ENCODE data around the gene PHLDB2. TPM values are rescaled to one million over a fixed set of nuclear protein-coding genes. Genes with fewer than 3 reads are reported as not detected.

PHLDB2 gene
- total RNA-seq, 1 experiment from 2014 or later, result 60.5 TPM

DNA sequence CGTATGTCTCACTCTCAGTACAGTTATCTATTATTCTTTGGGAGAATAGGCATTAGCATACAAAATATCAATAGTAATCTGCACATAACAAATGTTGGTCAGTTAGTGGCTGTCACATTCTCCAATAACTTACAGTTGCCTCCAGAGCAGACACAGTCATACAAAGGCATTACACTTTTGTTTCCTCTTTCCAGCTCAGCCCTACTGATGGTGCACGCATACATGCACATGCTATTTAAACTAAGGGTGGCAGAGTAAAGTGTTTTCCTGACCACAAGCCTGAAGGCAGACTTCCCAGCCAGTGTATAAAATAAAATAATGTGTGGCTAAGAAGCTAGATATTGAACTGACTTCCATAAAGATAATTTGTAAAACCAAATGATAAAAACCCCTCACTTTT lies 47.6 kb downstream of the PHLDB2 start:
- ChIA-PET POLR2A (no interaction called here), CTCF (interaction anchor here (1.5 kb wide), 1 partner anchor 191 kb away, joined by 3 read pairs; no protein-coding TSS in a partner anchor)
- no peak for DNase-seq
- TF ChIP-seq, protein P1, sequence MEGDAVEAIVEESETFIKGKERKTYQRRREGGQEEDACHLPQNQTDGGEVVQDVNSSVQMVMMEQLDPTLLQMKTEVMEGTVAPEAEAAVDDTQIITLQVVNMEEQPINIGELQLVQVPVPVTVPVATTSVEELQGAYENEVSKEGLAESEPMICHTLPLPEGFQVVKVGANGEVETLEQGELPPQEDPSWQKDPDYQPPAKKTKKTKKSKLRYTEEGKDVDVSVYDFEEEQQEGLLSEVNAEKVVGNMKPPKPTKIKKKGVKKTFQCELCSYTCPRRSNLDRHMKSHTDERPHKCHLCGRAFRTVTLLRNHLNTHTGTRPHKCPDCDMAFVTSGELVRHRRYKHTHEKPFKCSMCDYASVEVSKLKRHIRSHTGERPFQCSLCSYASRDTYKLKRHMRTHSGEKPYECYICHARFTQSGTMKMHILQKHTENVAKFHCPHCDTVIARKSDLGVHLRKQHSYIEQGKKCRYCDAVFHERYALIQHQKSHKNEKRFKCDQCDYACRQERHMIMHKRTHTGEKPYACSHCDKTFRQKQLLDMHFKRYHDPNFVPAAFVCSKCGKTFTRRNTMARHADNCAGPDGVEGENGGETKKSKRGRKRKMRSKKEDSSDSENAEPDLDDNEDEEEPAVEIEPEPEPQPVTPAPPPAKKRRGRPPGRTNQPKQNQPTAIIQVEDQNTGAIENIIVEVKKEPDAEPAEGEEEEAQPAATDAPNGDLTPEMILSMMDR (IDR thresholded peaks at IDR 0.05; ENCODE audit: insufficient read depth in 1 of 2, low read depth in 1 of 2, low read length in 1 of 2, severe bottlenecking in 1 of 2, unreplicated experiment in 1 of 2), result no peak
- no TSS peak for BruUV-seq (replicated peaks)
- H3K27me3 ChIP-seq (replicated peaks; ENCODE audit: control insufficient read depth, insufficient read depth, low read length), result no peaks in the 10 kb centered on the region
- Mint-ChIP-seq H3K9me3 (ENCODE audit: unreplicated experiment) (no peaks in the 10 kb centered on the region), H3K27ac (ENCODE audit: unreplicated experiment) (no peak overlapping the region), H3K4me3 (ENCODE audit: unreplicated experiment) (no peak overlapping the region), H3K36me3 (ENCODE audit: insufficient read depth, unreplicated experiment) (peaks cover 49% of the 10 kb centered on the region), H3K4me1 (ENCODE audit: low read depth, unreplicated experiment) (peaks cover 13% of the 10 kb centered on the region), H3K27me3 (ENCODE audit: insufficient read depth, unreplicated experiment) (no peaks in the 10 kb centered on the region)
- no peaks in the 10 kb centered on the region; the same call in 1 of the 2 replicates for H3K36me3 ChIP-seq (ENCODE audit: control insufficient read depth, insufficient read depth, low read length)
- H3K9me3 ChIP-seq, result no peaks in the 10 kb centered on the region
- peaks cover 29% of the 10 kb centered on the region for H3K4me1 ChIP-seq
- intact Hi-C loops (cut with micrococcal nuclease; ENCODE audit: unreplicated experiment), result no loop called here
- H3K4me3 ChIP-seq (ENCODE audit: low read depth, low read length), result no peak overlapping the region

DNA sequence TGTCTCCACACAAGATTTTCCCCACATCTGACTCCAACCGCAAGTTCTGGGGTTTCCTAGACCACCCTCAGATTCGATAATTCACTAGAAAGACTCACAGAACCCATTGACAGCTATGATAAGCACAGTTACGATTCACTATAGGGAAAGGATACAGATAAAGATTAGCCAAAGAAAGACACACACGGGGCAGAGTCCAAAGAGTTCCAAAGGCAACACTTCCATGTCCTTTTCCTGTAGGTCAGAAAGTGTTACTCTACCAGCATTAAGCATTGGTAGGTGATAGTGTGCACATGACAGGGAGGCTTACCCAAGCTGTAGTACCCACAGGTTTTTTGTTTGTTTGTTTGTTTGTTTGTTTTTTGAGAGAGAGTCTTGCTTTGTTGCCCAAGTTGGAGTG lies 48.1 kb downstream of the PHLDB2 start:
- DNase-seq, result no peak
- Histone ChIP-seq H3K36me3 (ENCODE audit: control insufficient read depth, insufficient read depth, low read length) (no peaks in the 10 kb centered on the region; the same call in 1 of the 2 replicates), H3K4me1 (peaks cover 29% of the 10 kb centered on the region), H3K4me3 (ENCODE audit: low read depth, low read length) (no peak overlapping the region), H3K9me3 (no peaks in the 10 kb centered on the region), H3K27me3 (replicated peaks; ENCODE audit: control insufficient read depth, insufficient read depth, low read length) (no peaks in the 10 kb centered on the region)
- intact Hi-C loops (cut with micrococcal nuclease; ENCODE audit: unreplicated experiment), result no loop called here
- ChIA-PET CTCF (interaction anchor here (1.5 kb wide), 1 partner anchor 191 kb away, joined by 3 read pairs; no protein-coding TSS in a partner anchor), POLR2A (no interaction called here)
- TF ChIP-seq, protein P1 (IDR thresholded peaks at IDR 0.05; ENCODE audit: insufficient read depth in 1 of 2, low read depth in 1 of 2, low read length in 1 of 2, severe bottlenecking in 1 of 2, unreplicated experiment in 1 of 2), result no peak
- no TSS peak for BruUV-seq (replicated peaks)
- no peak overlapping the region for H3K27ac Mint-ChIP-seq (ENCODE audit: unreplicated experiment)
- no peaks in the 10 kb centered on the region for H3K27me3 Mint-ChIP-seq (ENCODE audit: insufficient read depth, unreplicated experiment)
- H3K36me3 Mint-ChIP-seq (ENCODE audit: insufficient read depth, unreplicated experiment), result peaks cover 49% of the 10 kb centered on the region
- no peaks in the 10 kb centered on the region for H3K9me3 Mint-ChIP-seq (ENCODE audit: unreplicated experiment)
- H3K4me3 Mint-ChIP-seq (ENCODE audit: unreplicated experiment), result no peak overlapping the region
- peaks cover 13% of the 10 kb centered on the region for H3K4me1 Mint-ChIP-seq (ENCODE audit: low read depth, unreplicated experiment)

DNA sequence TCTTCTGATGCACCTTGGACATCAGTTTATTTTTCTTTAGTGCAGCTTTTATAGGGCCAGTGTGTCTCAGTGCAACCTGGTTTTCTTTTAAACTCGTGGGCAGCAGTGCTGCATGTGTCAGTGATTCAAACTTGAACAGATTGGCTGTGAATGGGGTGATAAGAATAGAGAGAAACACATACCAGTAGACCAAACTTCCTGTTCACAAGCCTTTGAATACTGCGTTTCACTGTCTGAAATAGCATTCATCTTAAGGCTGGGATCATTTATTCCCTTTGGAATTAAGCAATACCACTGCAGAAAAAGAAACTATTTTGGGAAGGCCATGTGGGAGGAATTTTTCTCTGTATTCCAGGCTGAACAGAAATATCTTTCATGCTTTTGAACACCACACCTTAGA lies 51.7 kb downstream of the PHLDB2 start:
- peaks cover 9% of the 10 kb centered on the region for H3K4me1 Mint-ChIP-seq (ENCODE audit: low read depth, unreplicated experiment)
- peaks cover 48% of the 10 kb centered on the region for H3K36me3 Mint-ChIP-seq (ENCODE audit: insufficient read depth, unreplicated experiment)
- intact Hi-C loops (cut with micrococcal nuclease; ENCODE audit: unreplicated experiment), result loop anchor here (5.0 kb wide), 1 partner anchor 194 kb away; no protein-coding TSS in a partner anchor
- TF ChIP-seq, protein P1 (IDR thresholded peaks at IDR 0.05; ENCODE audit: insufficient read depth in 1 of 2, low read depth in 1 of 2, low read length in 1 of 2, severe bottlenecking in 1 of 2, unreplicated experiment in 1 of 2), result no peak
- Histone ChIP-seq H3K4me1 (peaks cover 14% of the 10 kb centered on the region), H3K36me3 (ENCODE audit: control insufficient read depth, insufficient read depth, low read length) (no peaks in the 10 kb centered on the region; the same call in 1 of the 2 replicates), H3K9me3 (no peaks in the 10 kb centered on the region), H3K27me3 (replicated peaks; ENCODE audit: control insufficient read depth, insufficient read depth, low read length) (no peaks in the 10 kb centered on the region), H3K4me3 (ENCODE audit: low read depth, low read length) (no peak overlapping the region)
- no peaks in the 10 kb centered on the region for H3K27me3 Mint-ChIP-seq (ENCODE audit: insufficient read depth, unreplicated experiment)
- no peaks in the 10 kb centered on the region for H3K9me3 Mint-ChIP-seq (ENCODE audit: unreplicated experiment)
- no TSS peak for BruUV-seq (replicated peaks)
- H3K27ac Mint-ChIP-seq (ENCODE audit: unreplicated experiment), result no peak overlapping the region
- POLR2A ChIA-PET, result no interaction called here
- no peak overlapping the region for H3K4me3 Mint-ChIP-seq (ENCODE audit: unreplicated experiment)
- CTCF ChIA-PET, result no interaction called here
- no peak for DNase-seq

All from Caco-2 (cell line).